Endothelial cell of umbilical vein (primary cell): ENCODE measurements around the gene STAC3. TPM values are rescaled to one million over a fixed set of nuclear protein-coding genes. Genes with fewer than 3 reads are reported as not detected.

Source experiments
- BruUV-seq: library from RNA; stranded (reverse); fragments of 400-500 nt; replicated peaks from 2 replicates; lab custom pipeline; 2021; lab: Mats Ljungman, UMichigan
- CTCF ChIA-PET: fragments of 300-600, 350-600 bp; sonication (Branson Sonifier 250); formaldehyde crosslinking; loops from one replicate; lab custom pipeline; 2021; ENCODE audit warnings: antibody characterized with exemption, inconsistent platforms; lab: Charles Lee
- POLR2A ChIA-PET: fragments of 300-600, 350-600 bp; sonication (Branson Sonifier 250); formaldehyde crosslinking; loops from one replicate; lab custom pipeline; 2021; ENCODE audit warnings: antibody characterized with exemption, inconsistent platforms; lab: Charles Lee
- DNase-seq: peaks from one replicate; pipeline ENCODE4 v3.0.0-alpha.2; 2011; ENCODE audit warnings: low read depth, low spot score
- FAIRE-seq: peaks from 2 replicates; lab custom pipeline; 2011; peaks lifted over from hg19 to GRCh38; lab: Jason Lieb, UNC
- H2AFZ ChIP-seq: 2 replicates; pipeline ENCODE4 v1.6.0; 2012; ENCODE audit warnings: low read depth, low read length, control low read depth, inconsistent platforms
- H3K27ac ChIP-seq: 2 replicates; pipeline ENCODE4 v1.5.1; 2011; ENCODE audit warnings: low read depth, mild to moderate bottlenecking, control low read depth, low read length, moderate library complexity; ENCODE audit not compliant: insufficient read depth
- H3K27me3 ChIP-seq, 2 experiments: 2 replicates each; pipeline versions ENCODE4 v1.6.0 to v1.6.1; 2011; ENCODE audit warnings: low read length in 2 of 2, mixed read lengths in 1 of 2; ENCODE audit not compliant: control insufficient read depth in 2 of 2, insufficient read depth in 2 of 2
- H3K36me3 ChIP-seq, 2 experiments: 2 replicates in 1 of 2; 3 replicates in 1 of 2; pipeline ENCODE4 v1.5.1; 2011; ENCODE audit warnings: low read length in 2 of 2, mild to moderate bottlenecking in 1 of 2, moderate library complexity in 1 of 2; ENCODE audit not compliant: control insufficient read depth in 2 of 2, insufficient read depth in 2 of 2; ENCODE audit errors: extremely low read depth in 1 of 2
- H3K4me1 ChIP-seq: 3 replicates; pipeline ENCODE4 v1.5.1; 2011; ENCODE audit warnings: mild to moderate bottlenecking, low read length; ENCODE audit not compliant: control insufficient read depth, insufficient read depth; ENCODE audit errors: extremely low read depth
- H3K4me2 ChIP-seq: 2 replicates; pipeline ENCODE4 v1.6.1; 2011; ENCODE audit warnings: low read length, control low read depth, mixed read lengths; ENCODE audit not compliant: insufficient read depth
- H3K4me3 ChIP-seq, 3 experiments: fragments of 200-600 bp in 1 of 3; sonication (generic), shearing (Covaris generic) in 1 of 3; replicated peaks in 1 of 3; 2 replicates each; pipeline ENCODE4 v1.5.1; 2011 to 2016; ENCODE audit warnings: control low read depth in 3 of 3, low read length in 3 of 3, mild to moderate bottlenecking in 2 of 3, inconsistent platforms in 1 of 3, low read depth in 1 of 3, moderate library complexity in 1 of 3; ENCODE audit not compliant: insufficient read depth in 1 of 3
- H3K79me2 ChIP-seq: 2 replicates; pipeline ENCODE4 v1.6.0; 2012; ENCODE audit warnings: low read length, inconsistent platforms; ENCODE audit not compliant: control insufficient read depth, insufficient read depth
- H3K9ac ChIP-seq: replicated peaks from 2 replicates; pipeline ENCODE3; 2011; ENCODE audit warnings: low read length, control low read depth; ENCODE audit not compliant: insufficient read depth; ENCODE audit errors: extremely low read depth
- H3K9me1 ChIP-seq: replicated peaks from 3 replicates; pipeline ENCODE4 v1.6.0; 2011; ENCODE audit warnings: mild to moderate bottlenecking, low read length; ENCODE audit not compliant: control insufficient read depth, insufficient read depth; ENCODE audit errors: extremely low read depth
- H3K9me3 ChIP-seq: replicated peaks from 2 replicates; pipeline ENCODE4 v1.5.1; 2012; ENCODE audit warnings: low read length, inconsistent platforms; ENCODE audit not compliant: control insufficient read depth, insufficient read depth
- H4K20me1 ChIP-seq: replicated peaks from 2 replicates; pipeline ENCODE3; 2011; ENCODE audit warnings: mild to moderate bottlenecking, low read length; ENCODE audit not compliant: control insufficient read depth, insufficient read depth; ENCODE audit errors: extremely low read depth
- EZH2 ChIP-seq: IDR thresholded peaks from 2 replicates; pipeline ENCODE4 v1.6.1; 2012; ENCODE audit warnings: borderline replicate concordance, low read depth, mild to moderate bottlenecking, moderate library complexity, low read length, inconsistent platforms; ENCODE audit not compliant: severe bottlenecking
- FOS ChIP-seq: IDR thresholded peaks from 2 replicates; pipeline ENCODE4 v1.6.1; 2011; ENCODE audit warnings: mild to moderate bottlenecking, low read length, moderate library complexity, borderline replicate concordance; ENCODE audit not compliant: insufficient read depth
- GATA2 ChIP-seq: IDR thresholded peaks from 2 replicates; pipeline ENCODE4 v1.7.0; 2011; ENCODE audit warnings: low read depth, mild to moderate bottlenecking, moderate library complexity, mixed read lengths, low read length; ENCODE audit not compliant: insufficient read length, insufficient read depth
- JUN ChIP-seq: IDR thresholded peaks from 2 replicates; pipeline ENCODE4 v1.6.1; 2011; ENCODE audit warnings: borderline replicate concordance, low read depth; ENCODE audit not compliant: insufficient read length, insufficient read depth
- MYC ChIP-seq: IDR thresholded peaks from one replicate; pipeline ENCODE4 v1.6.1; 2011; ENCODE audit warnings: mild to moderate bottlenecking, low read depth, low read length
- POLR2A ChIP-seq: IDR thresholded peaks from 2 replicates; pipeline ENCODE4 v1.6.1; 2012; ENCODE audit warnings: low read depth, mild to moderate bottlenecking, control low read depth, low read length
- POLR2AphosphoS5 ChIP-seq: IDR thresholded peaks from 2 replicates; pipeline ENCODE4 v1.6.1; 2012; ENCODE audit warnings: low read depth, mild to moderate bottlenecking, control low read depth, low read length, moderate library complexity; ENCODE audit not compliant: insufficient read depth
- dilution Hi-C: fragments of 300-500 bp; cut with MboI; formaldehyde crosslinking; loops from one replicate; pipeline ENCODE4 v1.15.0; 2019; ENCODE audit warnings: low sequenced_read_pairs; ENCODE audit not compliant: extremely low pct_ligation_motif_present
- intact Hi-C: fragments of 100-400 bp; cut with micrococcal nuclease; formaldehyde crosslinking; loops from one replicate; pipeline ENCODE4 v1.10.0; 2022
- polyA plus RNA-seq, 4 experiments: library from polyadenylated mRNA; depleted of rRNA in 3 of 4; stranded (reverse) in 3 of 4; unstranded in 1 of 4; fragments of >200 nt; gene quantifications; 2 replicates each; pipeline versions ENCODE4 v1.2.1 to v1.2.3, GENCODE V29; 2011 to 2012; ENCODE audit warnings: missing spikeins in 1 of 4
- total RNA-seq: library from RNA; stranded (reverse); gene quantifications from 2 replicates; pipeline ENCODE4 v1.2.3, GENCODE V29; 2021
- TF ChIP-seq, protein P1 (sequence below): IDR thresholded peaks from 2 replicates; pipeline ENCODE4 v1.6.1; 2011; ENCODE audit not compliant: insufficient read depth, insufficient read length
- TF ChIP-seq, protein P2 (sequence below), 2 donors: IDR thresholded peaks; 1 replicate in 1 of 2; 2 replicates in 1 of 2; pipeline ENCODE4 v1.5.1; 2011; ENCODE audit warnings: low read length in 2 of 2, mild to moderate bottlenecking in 2 of 2, moderate library complexity in 2 of 2, control low read depth in 1 of 2, inconsistent platforms in 1 of 2, low read depth in 1 of 2; ENCODE audit not compliant: insufficient read depth in 1 of 2; ENCODE audit errors: extremely low read depth in 1 of 2

STAC3 gene
- total and polyA plus RNA-seq, 2 donors (not counting 3 experiments of a cell fraction or from before 2014, with no cell fraction given), result 0.36 to 0.55 TPM

DNA sequence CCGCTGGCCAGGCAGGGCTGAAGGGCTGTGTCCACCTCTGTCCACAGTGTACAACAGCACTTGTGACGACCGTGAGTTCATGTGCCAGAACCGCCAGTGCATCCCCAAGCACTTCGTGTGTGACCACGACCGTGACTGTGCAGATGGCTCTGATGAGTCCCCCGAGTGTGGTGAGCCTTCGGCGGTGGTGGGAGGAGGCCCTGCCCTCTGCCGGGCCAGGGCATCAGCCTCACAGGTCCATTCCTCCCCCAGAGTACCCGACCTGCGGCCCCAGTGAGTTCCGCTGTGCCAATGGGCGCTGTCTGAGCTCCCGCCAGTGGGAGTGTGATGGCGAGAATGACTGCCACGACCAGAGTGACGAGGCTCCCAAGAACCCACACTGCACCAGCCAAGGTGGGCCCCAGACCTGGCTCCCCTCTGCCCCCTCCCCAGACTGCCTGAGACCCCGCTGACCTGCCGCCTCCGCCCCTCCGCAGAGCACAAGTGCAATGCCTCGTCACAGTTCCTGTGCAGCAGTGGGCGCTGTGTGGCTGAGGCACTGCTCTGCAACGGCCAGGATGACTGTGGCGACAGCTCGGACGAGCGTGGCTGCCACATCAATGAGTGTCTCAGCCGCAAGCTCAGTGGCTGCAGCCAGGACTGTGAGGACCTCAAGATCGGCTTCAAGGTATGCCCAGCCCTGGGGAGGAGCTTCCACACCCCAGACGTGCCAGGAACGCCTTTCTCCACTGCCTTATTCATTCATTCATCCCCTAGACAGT, 55.2 kb downstream of the STAC3 start:
- no peak overlapping the region for H2AFZ ChIP-seq
- TF ChIP-seq, protein P1, sequence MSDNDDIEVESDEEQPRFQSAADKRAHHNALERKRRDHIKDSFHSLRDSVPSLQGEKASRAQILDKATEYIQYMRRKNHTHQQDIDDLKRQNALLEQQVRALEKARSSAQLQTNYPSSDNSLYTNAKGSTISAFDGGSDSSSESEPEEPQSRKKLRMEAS, result no peak
- no peak for TF ChIP-seq MYC
- TF ChIP-seq EZH2, result no peak
- TF ChIP-seq GATA2, result no peak
- TF ChIP-seq, protein P2, sequence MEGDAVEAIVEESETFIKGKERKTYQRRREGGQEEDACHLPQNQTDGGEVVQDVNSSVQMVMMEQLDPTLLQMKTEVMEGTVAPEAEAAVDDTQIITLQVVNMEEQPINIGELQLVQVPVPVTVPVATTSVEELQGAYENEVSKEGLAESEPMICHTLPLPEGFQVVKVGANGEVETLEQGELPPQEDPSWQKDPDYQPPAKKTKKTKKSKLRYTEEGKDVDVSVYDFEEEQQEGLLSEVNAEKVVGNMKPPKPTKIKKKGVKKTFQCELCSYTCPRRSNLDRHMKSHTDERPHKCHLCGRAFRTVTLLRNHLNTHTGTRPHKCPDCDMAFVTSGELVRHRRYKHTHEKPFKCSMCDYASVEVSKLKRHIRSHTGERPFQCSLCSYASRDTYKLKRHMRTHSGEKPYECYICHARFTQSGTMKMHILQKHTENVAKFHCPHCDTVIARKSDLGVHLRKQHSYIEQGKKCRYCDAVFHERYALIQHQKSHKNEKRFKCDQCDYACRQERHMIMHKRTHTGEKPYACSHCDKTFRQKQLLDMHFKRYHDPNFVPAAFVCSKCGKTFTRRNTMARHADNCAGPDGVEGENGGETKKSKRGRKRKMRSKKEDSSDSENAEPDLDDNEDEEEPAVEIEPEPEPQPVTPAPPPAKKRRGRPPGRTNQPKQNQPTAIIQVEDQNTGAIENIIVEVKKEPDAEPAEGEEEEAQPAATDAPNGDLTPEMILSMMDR (IDR thresholded peaks at IDR 0.05; ENCODE audit: extremely low read depth in 1 of 2, insufficient read depth in 1 of 2, low read depth in 1 of 2, low read length in 2 of 2), result no peak
- TF ChIP-seq POLR2A, result no peak
- no peak for TF ChIP-seq FOS
- TF ChIP-seq POLR2AphosphoS5, result no peak
- TF ChIP-seq JUN, result no peak
- FAIRE-seq, result no peak
- no peak overlapping the region for H3K4me2 ChIP-seq
- POLR2A ChIA-PET, result interaction anchor here (0.5 kb wide), 1 partner anchor 174 kb away, joined by 6 read pairs; no protein-coding TSS in a partner anchor
- no peak overlapping the region for H3K9ac ChIP-seq
- H4K20me1 ChIP-seq, result no peaks in the 10 kb centered on the region
- H3K79me2 ChIP-seq, result no peaks in the 10 kb centered on the region
- BruUV-seq, result no TSS peak
- H3K4me3 ChIP-seq, result no peak overlapping the region
- no peaks in the 10 kb centered on the region for H3K27me3 ChIP-seq
- no peaks in the 10 kb centered on the region for H3K4me1 ChIP-seq
- DNase-seq, result no peak
- no peaks in the 10 kb centered on the region for H3K36me3 ChIP-seq
- dilution Hi-C loops, result no loop called here
- CTCF ChIA-PET, result interaction anchor here (1.0 to 1.9 kb wide), 3 partner anchors 10 to 47 kb away, joined by 3 to 5 read pairs (median 4); no protein-coding TSS in a partner anchor
- intact Hi-C loops, result no loop called here
- no peak overlapping the region for H3K27ac ChIP-seq
- H3K9me1 ChIP-seq, result no peaks in the 10 kb centered on the region
- H3K9me3 ChIP-seq, result no peaks in the 10 kb centered on the region
